ENCODE results near the gene JPH4. TPM values are rescaled to one million over a fixed set of nuclear protein-coding genes. Genes with fewer than 3 reads are reported as not detected.

The JPH4 gene
- total and polyA plus RNA-seq, 2 donors (not counting 1 experiment from before 2014, with no cell fraction given), result not detected

DNA sequence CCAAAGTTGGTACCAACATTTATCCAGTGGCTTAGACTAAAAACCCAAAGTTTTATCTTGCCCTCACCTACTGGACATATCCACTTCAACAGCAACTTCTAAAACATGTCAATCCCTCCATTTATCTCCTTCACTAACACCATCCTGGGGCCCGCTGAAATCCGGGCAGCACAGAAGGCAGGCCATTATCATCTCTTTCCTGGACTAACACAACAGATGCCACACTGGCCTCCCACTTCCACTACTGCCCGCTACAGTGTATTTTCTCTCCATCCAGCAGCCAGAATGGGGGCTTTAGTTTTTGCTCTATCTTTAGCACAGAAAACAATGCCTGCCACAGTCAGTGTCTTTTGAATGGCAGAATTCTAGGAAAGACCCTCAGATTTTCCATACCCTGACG lies 42.6 kb downstream of the JPH4 start:
- Histone ChIP-seq H4K20me1 (ENCODE audit: control insufficient read depth, insufficient read depth, low read length, poor library complexity, severe bottlenecking) (no peaks in the 10 kb centered on the region), H3K9me3 (ENCODE audit: control extremely low read depth in 1 of 3, control insufficient read depth in 2 of 3, insufficient read depth in 1 of 3, low read length in 2 of 3) (no peaks in the 10 kb centered on the region), H3K36me3 (replicated peaks in 1 of 2; ENCODE audit: control extremely low read depth in 1 of 2, control insufficient read depth in 1 of 2, extremely low read depth in 1 of 2, insufficient read depth in 2 of 2, low read length in 1 of 2) (no peaks in the 10 kb centered on the region), H3K79me2 (ENCODE audit: control insufficient read depth, insufficient read depth, low read length) (no peaks in the 10 kb centered on the region), H3K27me3 (replicated peaks in 1 of 4; ENCODE audit: control extremely low read depth in 1 of 4, control insufficient read depth in 3 of 4, insufficient read depth in 4 of 4, low read length in 3 of 4) (peaks cover 0 to 2% (median 0%) of the 10 kb centered on the region in 4 experiments), H2AFZ (ENCODE audit: insufficient read depth, low read depth, low read length, poor library complexity, severe bottlenecking) (no peak overlapping the region), H3K27ac (ENCODE audit: low read length in 2 of 2) (no peak overlapping the region), H3K4me1 (ENCODE audit: control insufficient read depth in 2 of 2, insufficient read depth in 2 of 2, low read length in 2 of 2) (no peaks in the 10 kb centered on the region), H3K4me2 (replicated peaks; ENCODE audit: low read depth, low read length, poor library complexity, severe bottlenecking) (no peak overlapping the region), H3K4me3 (ENCODE audit: control extremely low read depth in 1 of 5, extremely low read depth in 1 of 5, insufficient read depth in 1 of 5, low read depth in 2 of 5, low read length in 4 of 5) (no peak overlapping the region), H3K9ac (ENCODE audit: low read length) (no peak overlapping the region)
- Mint-ChIP-seq H3K9me3 (ENCODE audit: insufficient read depth) (no peaks in the 10 kb centered on the region), H3K4me3 (no peak overlapping the region), H3K27ac (no peak overlapping the region), H3K4me1 (no peaks in the 10 kb centered on the region), H3K27me3 (peaks cover 3% of the 10 kb centered on the region)
- no peak for TF ChIP-seq CTCF (IDR thresholded peaks at IDR 0.05)
- no peak for TF ChIP-seq EZH2 (IDR thresholded peaks at IDR 0.05; ENCODE audit: borderline replicate concordance, insufficient read depth, low read depth, low read length, poor library complexity, severe bottlenecking)
- CTCF ChIA-PET, result interaction anchor here (1.0 to 7.7 kb wide), 2 partner anchors 25 to 58 kb away, joined by 4 to 80 read pairs; no protein-coding TSS in a partner anchor
- WGBS (ENCODE audit: insufficient coverage), result 98% methylated on average over 4 of the region's 4 CpGs
- POLR2A ChIA-PET, result no interaction called here
- no peak for ATAC-seq (ENCODE audit: low read depth)
- DNase-seq, result no peak
- intact Hi-C loops (cut with micrococcal nuclease), result no loop called here

- H3K4me3 ChIP-seq (ENCODE audit: control extremely low read depth in 1 of 5, extremely low read depth in 1 of 5, insufficient read depth in 1 of 5, low read depth in 2 of 5, low read length in 4 of 5), result no peak overlapping the region
- ATAC-seq (ENCODE audit: low read depth), result no peak
- no peaks in the 10 kb centered on the region for H3K36me3 ChIP-seq (replicated peaks in 1 of 2; ENCODE audit: control extremely low read depth in 1 of 2, control insufficient read depth in 1 of 2, extremely low read depth in 1 of 2, insufficient read depth in 2 of 2, low read length in 1 of 2)
- H3K9me3 Mint-ChIP-seq (ENCODE audit: insufficient read depth), result no peaks in the 10 kb centered on the region
- no peak overlapping the region for H3K4me3 Mint-ChIP-seq
- H3K9me3 ChIP-seq (ENCODE audit: control extremely low read depth in 1 of 3, control insufficient read depth in 2 of 3, insufficient read depth in 1 of 3, low read length in 2 of 3), result no peaks in the 10 kb centered on the region
- no peaks in the 10 kb centered on the region for H3K4me1 Mint-ChIP-seq
- no peak for DNase-seq
- H2AFZ ChIP-seq (ENCODE audit: insufficient read depth, low read depth, low read length, poor library complexity, severe bottlenecking), result no peak overlapping the region
- 96% methylated on average over 14 of the region's 16 CpGs for WGBS (ENCODE audit: insufficient coverage)
- H4K20me1 ChIP-seq (ENCODE audit: control insufficient read depth, insufficient read depth, low read length, poor library complexity, severe bottlenecking), result no peaks in the 10 kb centered on the region
- H3K27me3 Mint-ChIP-seq, result no peaks in the 10 kb centered on the region
- H3K79me2 ChIP-seq (ENCODE audit: control insufficient read depth, insufficient read depth, low read length), result no peaks in the 10 kb centered on the region
- TF ChIP-seq EZH2 (IDR thresholded peaks at IDR 0.05; ENCODE audit: borderline replicate concordance, insufficient read depth, low read depth, low read length, poor library complexity, severe bottlenecking), result no peak
- TF ChIP-seq CTCF (IDR thresholded peaks at IDR 0.05), result no peak
- no peak overlapping the region for H3K27ac Mint-ChIP-seq
- ChIA-PET POLR2A (no interaction called here), CTCF (interaction anchor here (1.0 kb wide), 1 partner anchor 25 kb away, joined by 4 read pairs; no protein-coding TSS in a partner anchor)
- H3K4me1 ChIP-seq (ENCODE audit: control insufficient read depth in 2 of 2, insufficient read depth in 2 of 2, low read length in 2 of 2), result no peaks in the 10 kb centered on the region
- H3K27ac ChIP-seq (ENCODE audit: low read length in 2 of 2), result no peak overlapping the region
- intact Hi-C loops (cut with micrococcal nuclease), result no loop called here
- no peak overlapping the region for H3K9ac ChIP-seq (ENCODE audit: low read length)
- no peaks in the 10 kb centered on the region for H3K27me3 ChIP-seq (replicated peaks in 1 of 4; ENCODE audit: control extremely low read depth in 1 of 4, control insufficient read depth in 3 of 4, insufficient read depth in 4 of 4, low read length in 3 of 4)
- no peak overlapping the region for H3K4me2 ChIP-seq (replicated peaks; ENCODE audit: low read depth, low read length, poor library complexity, severe bottlenecking)
These were observed 44.7 kb downstream of the JPH4 start for GRCh38 chr14:23533652-23534435.
